Measurements from ENCODE around the gene KLF2. TPM values are rescaled to one million over a fixed set of nuclear protein-coding genes. Genes with fewer than 3 reads are reported as not detected.

The KLF2 gene
- total RNA-seq, 2 donors from 2014 or later = 3.4 to 6.7 TPM

GRCh38 chr19:16374436-16374835, 49.8 kb downstream of the KLF2 start:
- Mint-ChIP-seq H3K27me3 (peaks cover 0 to 3% of the 10 kb centered on the region in 2 donors), H3K9me3 (no peaks in the 10 kb centered on the region), H3K36me3 (no peaks in the 10 kb centered on the region), H3K27ac (no peak overlapping the region), H3K4me1 (ENCODE audit: low read depth in 2 of 2) (peaks cover 37 to 43% of the 10 kb centered on the region in 2 donors), H3K4me3 (peak overlapping the region; percentile 40)
- ATAC-seq = no peak
- DNase-seq (ENCODE audit: low spot score) = peak; percentile 37

GRCh38 chr19:16375157-16375935, 50.7 kb downstream of the KLF2 start:
- no peak for ATAC-seq
- Mint-ChIP-seq H3K4me1 (ENCODE audit: low read depth in 2 of 2) (peaks cover 37 to 43% of the 10 kb centered on the region in 2 donors), H3K27me3 (peaks cover 0 to 3% of the 10 kb centered on the region in 2 donors), H3K4me3 (no peak overlapping the region), H3K27ac (no peak overlapping the region), H3K36me3 (no peaks in the 10 kb centered on the region), H3K9me3 (no peaks in the 10 kb centered on the region)
- peak; percentile 15 for DNase-seq (ENCODE audit: low spot score)

GRCh38 chr19:16375936-16376185, 51.2 kb downstream of the KLF2 start:
- DNase-seq (ENCODE audit: low spot score) (no peak), ATAC-seq (no peak)
- Mint-ChIP-seq H3K27me3 (no peaks in the 10 kb centered on the region), H3K9me3 (no peaks in the 10 kb centered on the region), H3K27ac (no peak overlapping the region), H3K36me3 (no peaks in the 10 kb centered on the region), H3K4me3 (no peak overlapping the region), H3K4me1 (ENCODE audit: low read depth in 2 of 2) (peaks cover 37 to 43% of the 10 kb centered on the region in 2 donors)

DNA sequence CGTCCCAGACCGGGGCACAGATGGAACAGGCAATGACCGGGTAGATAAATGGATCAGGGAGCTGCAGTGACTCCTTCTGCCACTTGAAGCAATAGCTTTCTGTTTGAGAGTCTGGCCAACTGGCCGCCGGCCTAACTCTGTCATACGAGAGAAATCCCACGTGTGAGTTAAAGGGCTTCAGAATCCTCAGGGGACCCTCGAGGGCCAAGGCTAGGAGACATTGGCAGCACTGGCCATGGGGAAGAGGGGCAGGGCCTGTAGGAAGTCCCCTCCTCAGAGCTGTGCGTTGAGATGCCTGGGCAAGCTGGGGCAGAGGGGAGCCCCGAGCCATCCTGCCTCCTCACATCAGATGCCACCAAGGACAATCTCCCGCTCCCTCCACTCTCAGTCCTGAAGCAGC, 51.6 kb downstream of the KLF2 start:
- peak; percentile 42 for DNase-seq (ENCODE audit: low spot score)
- no peak overlapping the region for H3K4me3 Mint-ChIP-seq
- ATAC-seq = no peak

GRCh38 chr19:16376649-16377048, 52.0 kb downstream of the KLF2 start:
- H3K27me3 Mint-ChIP-seq = no peaks in the 10 kb centered on the region
- DNase-seq (ENCODE audit: low spot score) (peak; percentile 59), ATAC-seq (peak; percentile 30 to 41)
- H3K27ac Mint-ChIP-seq = no peak overlapping the region
- H3K36me3 Mint-ChIP-seq = no peaks in the 10 kb centered on the region
- H3K9me3 Mint-ChIP-seq = no peaks in the 10 kb centered on the region
- H3K4me3 Mint-ChIP-seq = no peak overlapping the region
- H3K4me1 Mint-ChIP-seq (ENCODE audit: low read depth in 2 of 2) = peaks cover 37 to 50% of the 10 kb centered on the region in 2 donors

More for the DNA sequence above, 51.6 kb downstream of the KLF2 start:
- Mint-ChIP-seq H3K27ac (no peak overlapping the region), H3K9me3 (no peaks in the 10 kb centered on the region), H3K36me3 (no peaks in the 10 kb centered on the region), H3K27me3 (no peaks in the 10 kb centered on the region), H3K4me1 (ENCODE audit: low read depth in 2 of 2) (peaks cover 37 to 46% of the 10 kb centered on the region in 2 donors)

DNA sequence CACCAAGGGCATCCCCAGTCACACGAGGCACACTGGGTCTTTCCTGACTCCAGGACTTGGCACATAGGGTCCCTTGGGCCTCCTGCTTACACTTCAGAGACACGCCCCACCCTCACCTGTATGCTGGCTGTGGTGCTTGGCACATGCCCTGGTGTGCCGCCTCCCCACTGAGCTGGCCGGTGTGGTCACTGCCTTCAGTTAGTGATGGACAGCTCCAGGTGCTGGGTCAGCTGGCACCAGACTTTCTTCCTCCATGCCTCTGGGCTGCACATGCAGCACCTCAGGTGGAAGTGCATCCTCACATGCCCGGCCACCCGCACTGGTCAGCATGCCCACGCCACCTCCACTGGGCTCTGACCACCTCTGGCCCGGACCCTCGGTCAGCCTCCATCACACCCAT, 52.9 kb downstream of the KLF2 start:
- H3K4me3 Mint-ChIP-seq = no peak overlapping the region
- no peaks in the 10 kb centered on the region for H3K9me3 Mint-ChIP-seq
- no peak overlapping the region for H3K27ac Mint-ChIP-seq
- ATAC-seq (no peak), DNase-seq (ENCODE audit: low spot score) (peak; percentile 40)
- no peaks in the 10 kb centered on the region for H3K27me3 Mint-ChIP-seq
- H3K36me3 Mint-ChIP-seq = no peaks in the 10 kb centered on the region
- peaks cover 43 to 54% of the 10 kb centered on the region in 2 donors for H3K4me1 Mint-ChIP-seq (ENCODE audit: low read depth in 2 of 2)

Other genes with a start within 250 kb of the KLF2 start
- 100 to 1,000 TPM; 462 to 510 TPM for gene TPM4, start 248.3 kb upstream of the KLF2 start, total RNA-seq
- 100 to 1,000 TPM; 166 to 260 TPM for gene RAB8A, start 212.9 kb upstream of the KLF2 start, total RNA-seq
- gene HSH2D, start 181.1 kb upstream of the KLF2 start, total RNA-seq = 100 to 1,000 TPM; 135 to 188 TPM
- 1 to 10 TPM in 1 of 2 donors, not detected in 1; 1.4 TPM for gene CIB3, start 151.3 kb upstream of the KLF2 start, total RNA-seq
- 10 to 100 TPM; 46.7 to 60.8 TPM for gene FAM32A, start 139.4 kb upstream of the KLF2 start, total RNA-seq
- gene AP1M1, start 126.9 kb upstream of the KLF2 start, total RNA-seq = 100 to 1,000 TPM; 115 to 145 TPM
- gene EPS15L1, start 147.1 kb downstream of the KLF2 start, total RNA-seq = 10 to 100 TPM; 66.6 to 78.4 TPM
- gene CALR3, start 171.3 kb downstream of the KLF2 start, total RNA-seq = not detected
- gene C19orf44, start 171.6 kb downstream of the KLF2 start, total RNA-seq = 1 to 10 TPM; 3.3 to 7.5 TPM
- gene CHERP, start 217.6 kb downstream of the KLF2 start, total RNA-seq = 10 to 100 TPM; 64.1 to 93.0 TPM
- 10 to 100 TPM; 52.2 to 71.5 TPM for gene SLC35E1, start 247.6 kb downstream of the KLF2 start, total RNA-seq

Measured in natural killer cell treated with Interleukin-12 subunit alpha and Interleukin-12 subunit beta and Interleukin-15 and Interleukin-18, amount 100 ng/mL, for 72 hours (primary cell).